Activated CD8-positive, alpha-beta memory T cell treated with anti-CD3 and anti-CD28 coated beads for 4 hours (primary cell): Measurements from ENCODE around the gene CDCA5.
A peak's percentile ranks its signal among the peaks of the same experiment; 100 is the strongest.
"Not testable (repeated sequence)": the region's sequence is repeated elsewhere in the genome, so short reads cannot be mapped to it uniquely, and the experiment has no call there.

Experiments used
- DNase-seq, 2 donors: peaks; one replicate each; pipeline ENCODE4 v3.0.0-alpha.2; 2020; ENCODE audit warnings: low read depth in 2 of 2

CDCA5 gene

DNA sequence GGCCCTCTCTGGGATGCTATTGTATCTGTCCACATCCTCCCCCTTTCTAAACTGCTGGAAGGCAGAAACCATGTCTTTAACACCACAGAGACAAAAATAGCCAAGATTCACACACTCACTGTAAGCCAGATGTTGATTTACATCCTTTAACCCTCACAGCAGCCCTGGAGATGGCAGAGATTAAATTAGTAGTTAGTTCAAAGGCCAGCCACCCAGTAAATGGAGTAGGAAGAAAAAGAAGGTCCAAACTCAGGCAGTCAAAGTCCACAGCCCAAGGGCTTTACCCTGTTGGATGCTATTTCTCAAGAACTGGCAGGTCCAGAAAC is 35.8 kb upstream of the CDCA5 start:
- no peak for DNase-seq

GRCh38 chr11:65118891-65119669 is 35.2 kb upstream of the CDCA5 start:
- DNase-seq: not testable (repeated sequence)

DNA sequence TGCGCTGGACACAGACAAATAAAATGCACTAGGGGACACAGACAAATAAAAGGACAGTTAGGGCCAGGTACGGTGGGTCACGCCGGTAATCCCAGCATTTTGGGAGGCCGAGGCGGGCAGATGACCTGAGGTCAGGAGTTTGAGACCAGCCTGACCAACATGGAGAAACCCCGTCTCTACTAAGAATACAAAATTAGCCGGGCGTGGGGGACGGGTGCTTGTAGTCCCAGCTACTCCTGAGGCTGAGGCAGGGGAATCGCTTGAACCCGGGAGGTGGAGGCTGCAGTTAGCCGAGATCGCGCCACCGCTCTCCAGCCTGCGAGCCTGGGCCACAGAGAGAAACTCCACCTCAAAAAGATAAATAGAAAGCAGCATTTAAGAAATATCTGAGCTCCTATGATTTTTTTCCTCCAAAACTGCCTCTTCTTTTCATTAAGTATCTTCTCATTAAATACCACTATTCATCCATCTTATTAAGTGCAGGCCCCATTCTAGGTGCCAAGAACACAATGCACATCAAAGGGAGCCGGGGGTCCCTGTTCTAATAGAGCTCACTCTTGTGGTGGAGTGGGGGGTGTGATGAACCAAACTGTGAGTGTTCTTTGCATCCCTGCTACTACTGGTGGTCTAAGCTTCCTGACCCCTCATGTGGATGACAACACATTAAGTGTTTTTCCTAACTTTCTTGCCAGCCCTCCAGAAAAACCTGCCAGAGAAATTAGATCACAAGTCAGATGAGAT is 34.4 kb upstream of the CDCA5 start:
- no peak for DNase-seq

DNA sequence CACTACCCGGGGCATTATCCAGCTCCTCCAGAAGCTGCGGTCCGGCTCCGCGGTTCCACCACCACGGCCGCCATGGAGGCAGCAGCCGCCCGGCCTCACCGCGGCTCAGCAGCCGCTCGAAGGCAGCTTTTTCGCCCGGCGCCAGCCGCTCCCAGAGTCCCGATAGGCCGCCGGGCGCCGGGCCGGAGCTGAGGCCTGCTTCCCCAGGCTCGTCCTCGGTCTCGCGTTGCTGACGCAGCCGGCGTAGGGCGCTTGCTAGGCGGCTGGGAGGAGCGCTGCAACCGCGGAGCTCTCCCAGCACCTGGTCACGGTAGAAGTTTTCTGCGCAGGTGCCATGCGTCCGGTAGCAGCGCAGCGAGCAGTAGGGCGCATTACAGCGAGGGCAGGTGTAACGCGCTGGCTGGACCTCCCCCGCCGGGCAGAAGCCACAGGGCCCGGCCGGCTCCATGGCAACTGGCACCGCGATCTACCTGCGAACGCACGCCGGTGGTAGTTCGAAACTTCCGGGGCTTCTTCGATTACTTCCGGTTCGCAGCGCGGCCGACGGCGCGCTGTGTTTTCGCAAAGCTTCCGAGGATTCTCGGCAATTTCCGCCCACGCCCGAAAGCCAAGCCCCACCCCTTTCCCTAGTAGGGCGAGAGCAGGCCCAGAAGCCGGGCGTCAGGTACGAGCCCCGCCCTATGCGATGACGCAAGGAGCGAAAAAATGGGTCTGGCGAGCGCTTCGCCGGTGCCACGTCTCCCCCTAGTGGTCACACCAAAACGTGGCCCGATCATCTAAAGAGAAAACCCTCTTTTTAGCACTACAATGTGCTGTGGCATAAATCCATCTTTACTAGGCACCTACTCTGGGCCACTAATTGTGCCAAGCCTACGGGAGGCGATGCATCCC is 33.6 kb upstream of the CDCA5 start, which contains the start of gene ZNHIT2:
TSS of gene ZNHIT2 (minus strand) at position 496 of the 891 bp plus-strand sequence. CDS start at position 448, 48 bp downstream.
- peak; percentile 100 for DNase-seq

GRCh38 chr11:65116370-65117205 is 32.7 kb upstream of the CDCA5 start:
- DNase-seq: peak in 1 of 2 donors; percentile 60

DNA sequence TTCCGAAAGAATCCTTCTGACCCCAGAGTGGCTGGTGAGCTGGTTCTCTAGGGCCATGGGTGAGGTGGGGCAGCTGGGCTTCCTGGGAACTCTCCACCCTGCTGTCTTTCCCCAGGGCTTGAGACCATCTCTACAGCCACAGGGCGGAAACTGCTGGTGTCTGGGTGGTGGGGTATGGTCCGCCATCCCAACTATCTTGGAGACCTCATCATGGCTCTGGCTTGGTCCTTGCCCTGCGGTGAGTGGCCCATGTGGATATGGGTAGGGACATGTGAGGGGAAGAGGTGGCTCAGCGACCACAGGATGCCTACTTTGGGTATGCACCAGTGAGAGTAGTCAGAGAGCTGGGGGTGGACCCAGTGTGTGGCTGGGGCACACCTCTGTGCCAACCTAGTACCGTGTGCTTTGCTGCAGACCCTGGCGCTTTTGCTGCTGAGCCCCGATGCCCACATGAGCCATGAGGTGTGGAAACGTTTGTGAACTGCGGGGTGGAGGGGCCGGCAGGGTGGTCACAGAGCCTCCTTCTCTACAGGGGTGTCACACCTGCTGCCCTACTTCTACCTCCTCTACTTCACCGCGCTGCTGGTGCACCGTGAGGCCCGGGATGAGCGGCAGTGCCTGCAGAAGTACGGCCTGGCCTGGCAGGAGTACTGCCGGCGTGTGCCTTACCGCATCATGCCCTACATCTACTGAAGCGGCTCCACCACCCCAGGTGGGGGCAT is 31.7 kb upstream of the CDCA5 start:
- no peak for DNase-seq

GRCh38 chr11:65114538-65115171 is 30.8 kb upstream of the CDCA5 start:
- DNase-seq: no peak

DNA sequence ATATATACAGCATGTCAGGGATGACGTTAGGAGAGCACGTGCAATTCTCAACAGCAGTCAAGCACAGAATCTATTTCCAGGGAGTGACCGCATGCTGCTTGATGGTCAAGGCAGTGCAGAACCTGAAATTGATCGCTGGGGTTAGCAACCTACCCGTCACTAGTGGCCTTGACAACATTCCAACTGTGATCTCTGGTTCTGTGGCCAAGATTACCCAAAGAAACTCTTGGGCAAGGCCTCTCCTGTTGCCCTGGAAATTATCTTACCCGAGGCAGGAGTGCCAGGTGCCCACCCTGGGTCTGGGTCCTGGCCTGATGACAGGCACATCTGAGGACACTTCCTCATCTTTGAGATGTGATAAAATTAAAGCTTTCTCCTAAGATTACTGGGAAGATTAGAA is 30.0 kb upstream of the CDCA5 start:
- no peak for DNase-seq

GRCh38 chr11:65113361-65113756 is 29.5 kb upstream of the CDCA5 start:
- no peak for DNase-seq

DNA sequence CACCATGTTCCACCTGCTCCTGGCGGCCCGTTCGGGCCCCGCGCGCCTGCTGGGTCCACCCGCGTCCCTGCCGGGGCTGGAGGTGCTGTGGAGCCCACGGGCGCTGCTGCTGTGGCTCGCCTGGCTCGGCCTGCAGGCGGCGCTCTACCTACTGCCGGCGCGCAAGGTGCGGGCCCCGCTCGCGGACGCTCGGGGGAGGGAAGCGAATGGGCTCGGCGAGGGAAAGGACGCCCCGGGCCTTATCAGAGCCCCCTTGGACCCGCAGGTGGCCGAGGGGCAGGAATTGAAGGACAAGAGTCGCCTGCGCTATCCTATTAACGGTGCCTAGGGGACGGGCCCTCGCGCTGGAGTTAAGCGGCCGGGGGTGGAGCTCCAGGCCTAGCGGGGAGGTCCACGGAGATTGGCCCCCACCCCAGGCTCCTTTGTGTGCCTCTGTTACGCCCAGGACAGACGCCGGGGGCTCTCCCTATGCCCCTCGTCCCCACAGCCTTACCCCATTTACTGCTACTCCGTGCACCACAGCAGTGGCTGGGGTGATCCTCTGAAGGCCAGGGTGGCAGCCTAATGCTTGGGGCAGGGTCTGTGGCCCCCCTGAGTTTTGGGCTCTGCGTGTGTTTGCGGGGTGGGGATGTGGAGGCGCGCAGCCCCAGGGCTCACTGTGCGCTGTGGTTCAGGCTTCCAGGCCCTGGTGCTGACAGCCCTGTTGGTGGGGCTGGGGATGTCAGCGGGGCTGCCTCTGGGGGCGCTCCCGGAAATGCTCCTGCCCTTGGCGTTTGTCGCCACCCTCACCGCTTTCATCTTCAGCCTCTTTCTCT is 28.9 kb upstream of the CDCA5 start:
- peak; percentile 37 to 47 for DNase-seq

GRCh38 chr11:65111744-65112545 is 28.1 kb upstream of the CDCA5 start, which contains the start of gene TM7SF2:
Gene TM7SF2 (plus strand): TSS chr11:65111872. CDS start chr11:65112016, 144 bp downstream.
- peak; percentile 82 to 84 for DNase-seq

- DNase-seq: no peak
These were observed 27.4 kb upstream of the CDCA5 start for GRCh38 chr11:65111159-65111743.

DNA sequence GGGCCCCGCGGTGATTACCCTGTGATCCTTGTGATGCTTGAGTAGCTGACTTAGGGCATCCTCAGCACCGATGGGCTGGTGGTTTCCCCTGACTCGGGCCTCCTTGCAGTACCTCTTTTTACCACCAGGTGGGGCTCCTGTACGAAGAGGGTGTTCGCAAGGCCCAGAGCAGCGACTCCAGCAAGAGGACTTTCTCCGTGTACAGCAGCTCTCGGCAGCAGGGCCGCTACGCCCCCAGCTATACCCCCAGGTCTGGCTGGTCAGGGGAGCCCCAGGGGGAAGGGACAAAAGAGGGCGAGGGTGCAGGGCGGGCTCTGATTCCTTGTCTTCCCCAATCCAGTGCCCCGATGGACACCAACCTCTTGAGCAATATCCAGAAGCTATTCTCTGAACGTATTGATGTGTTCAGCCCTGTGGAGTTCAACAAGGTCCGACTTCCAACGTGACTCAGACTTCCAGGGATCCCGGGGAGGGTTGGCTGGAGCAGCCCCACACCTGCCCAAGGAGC is 26.6 kb upstream of the CDCA5 start:
- peak; percentile 82 to 94 for DNase-seq

- no peak for DNase-seq
These were observed 25.7 kb upstream of the CDCA5 start for GRCh38 chr11:65109231-65110198.

GRCh38 chr11:65108469-65109123 is 24.8 kb upstream of the CDCA5 start:
- DNase-seq: no peak
